WERI-Rb-1 (cell line): ENCODE measurements around the gene PIAS1.

ENCODE experiments used
- DNase-seq: peaks from one replicate; pipeline ENCODE4 v3.0.0-alpha.2; 2020
- H3K27ac ChIP-seq: fragments of 250-450 bp; sonication (Bioruptor Pico); 2 replicates; pipeline ENCODE4 v1.5.1; 2020; ENCODE audit warnings: mild to moderate bottlenecking, moderate library complexity
- H3K27me3 ChIP-seq: fragments of 250-450 bp; sonication (Bioruptor Pico); 2 replicates; pipeline ENCODE4 v1.5.1; 2021; ENCODE audit warnings: mild to moderate bottlenecking, low read depth, moderate library complexity; ENCODE audit not compliant: insufficient read depth, severe bottlenecking
- H3K36me3 ChIP-seq: fragments of 250-450 bp; sonication (Bioruptor Pico); 2 replicates; pipeline ENCODE4 v1.5.1; 2020; ENCODE audit warnings: mild to moderate bottlenecking, moderate library complexity
- H3K4me3 ChIP-seq: 2 replicates; pipeline ENCODE4 v1.5.1; 2011; ENCODE audit warnings: low read depth, mild to moderate bottlenecking, control low read depth, low read length
- H3K9me3 ChIP-seq: fragments of 250-450 bp; sonication (Bioruptor Pico); 2 replicates; pipeline ENCODE4 v1.5.1; 2021; ENCODE audit warnings: mild to moderate bottlenecking, moderate library complexity; ENCODE audit not compliant: severe bottlenecking
- TF ChIP-seq, protein P1 (sequence below): IDR thresholded peaks from 2 replicates; pipeline ENCODE4 v1.5.1; 2011; ENCODE audit warnings: low read depth, mild to moderate bottlenecking, control low read depth, inconsistent platforms, low read length

PIAS1 gene

GRCh38 chr15:68051109-68051508 is 3.0 kb upstream of the PIAS1 start:
- H3K27ac ChIP-seq: no peak overlapping the region
- TF ChIP-seq, protein P1, sequence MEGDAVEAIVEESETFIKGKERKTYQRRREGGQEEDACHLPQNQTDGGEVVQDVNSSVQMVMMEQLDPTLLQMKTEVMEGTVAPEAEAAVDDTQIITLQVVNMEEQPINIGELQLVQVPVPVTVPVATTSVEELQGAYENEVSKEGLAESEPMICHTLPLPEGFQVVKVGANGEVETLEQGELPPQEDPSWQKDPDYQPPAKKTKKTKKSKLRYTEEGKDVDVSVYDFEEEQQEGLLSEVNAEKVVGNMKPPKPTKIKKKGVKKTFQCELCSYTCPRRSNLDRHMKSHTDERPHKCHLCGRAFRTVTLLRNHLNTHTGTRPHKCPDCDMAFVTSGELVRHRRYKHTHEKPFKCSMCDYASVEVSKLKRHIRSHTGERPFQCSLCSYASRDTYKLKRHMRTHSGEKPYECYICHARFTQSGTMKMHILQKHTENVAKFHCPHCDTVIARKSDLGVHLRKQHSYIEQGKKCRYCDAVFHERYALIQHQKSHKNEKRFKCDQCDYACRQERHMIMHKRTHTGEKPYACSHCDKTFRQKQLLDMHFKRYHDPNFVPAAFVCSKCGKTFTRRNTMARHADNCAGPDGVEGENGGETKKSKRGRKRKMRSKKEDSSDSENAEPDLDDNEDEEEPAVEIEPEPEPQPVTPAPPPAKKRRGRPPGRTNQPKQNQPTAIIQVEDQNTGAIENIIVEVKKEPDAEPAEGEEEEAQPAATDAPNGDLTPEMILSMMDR: peak; percentile 20; the same call in 1 of the 2 replicates
- DNase-seq: no peak
- H3K36me3 ChIP-seq: no peaks in the 10 kb centered on the region
- peaks cover 1% of the 10 kb centered on the region for H3K9me3 ChIP-seq
- H3K4me3 ChIP-seq: no peak overlapping the region
- H3K27me3 ChIP-seq: no peaks in the 10 kb centered on the region

GRCh38 chr15:68051907-68052306 is 2.2 kb upstream of the PIAS1 start:
- H3K27me3 ChIP-seq: no peaks in the 10 kb centered on the region
- no peak overlapping the region for H3K27ac ChIP-seq
- TF ChIP-seq, protein P1: no peak
- H3K4me3 ChIP-seq: no peak overlapping the region
- DNase-seq: no peak
- no peaks in the 10 kb centered on the region for H3K36me3 ChIP-seq
- no peaks in the 10 kb centered on the region for H3K9me3 ChIP-seq

DNA sequence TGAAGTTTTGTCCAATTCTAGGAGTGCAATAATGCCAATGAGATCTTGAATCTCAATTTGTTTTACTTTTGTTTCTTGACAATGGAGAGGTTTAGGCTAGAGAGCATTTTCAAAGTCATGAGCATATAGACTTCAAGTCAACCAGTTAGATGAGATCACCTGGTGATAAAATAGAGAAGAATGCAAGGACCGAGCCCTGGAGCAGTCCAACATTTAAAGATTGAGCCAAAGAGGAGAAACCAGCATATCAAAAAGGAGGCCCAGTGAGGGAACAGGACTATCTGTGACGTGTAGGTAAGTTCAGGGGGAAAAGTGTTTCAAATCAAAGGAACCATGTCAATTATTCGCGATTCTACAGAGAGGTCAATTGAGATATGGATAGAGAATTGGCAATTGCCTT is 1.7 kb upstream of the PIAS1 start:
- Histone ChIP-seq H3K9me3 (no peaks in the 10 kb centered on the region), H3K27me3 (no peaks in the 10 kb centered on the region), H3K27ac (no peak overlapping the region), H3K4me3 (no peak overlapping the region), H3K36me3 (no peaks in the 10 kb centered on the region)
- TF ChIP-seq, protein P1: no peak
- DNase-seq: no peak

DNA sequence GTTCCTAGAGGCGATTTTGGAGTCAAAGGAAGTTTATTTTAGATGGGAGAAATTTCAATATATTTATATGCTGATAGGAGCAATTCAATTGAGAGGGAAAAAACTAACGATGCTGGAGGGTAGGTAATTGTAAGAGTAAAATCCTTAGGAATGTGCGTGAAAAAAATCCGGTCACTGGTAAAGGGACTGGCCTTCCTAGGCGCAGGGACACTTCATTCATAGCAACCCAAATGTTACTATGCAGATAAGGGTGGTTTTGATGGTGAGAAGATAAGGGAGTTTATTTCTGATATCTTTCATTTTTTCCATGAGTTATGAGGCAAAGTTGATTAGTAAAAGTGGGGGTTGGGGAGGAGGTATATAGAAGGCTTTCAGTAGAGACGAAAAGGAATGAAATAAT is 1.1 kb upstream of the PIAS1 start:
- no peak for DNase-seq
- TF ChIP-seq, protein P1: no peak
- no peaks in the 10 kb centered on the region for H3K9me3 ChIP-seq
- H3K4me3 ChIP-seq: no peak overlapping the region
- H3K27me3 ChIP-seq: no peaks in the 10 kb centered on the region
- H3K36me3 ChIP-seq: no peaks in the 10 kb centered on the region
- H3K27ac ChIP-seq: no peak overlapping the region; the same call in 1 of the 2 replicates

DNA sequence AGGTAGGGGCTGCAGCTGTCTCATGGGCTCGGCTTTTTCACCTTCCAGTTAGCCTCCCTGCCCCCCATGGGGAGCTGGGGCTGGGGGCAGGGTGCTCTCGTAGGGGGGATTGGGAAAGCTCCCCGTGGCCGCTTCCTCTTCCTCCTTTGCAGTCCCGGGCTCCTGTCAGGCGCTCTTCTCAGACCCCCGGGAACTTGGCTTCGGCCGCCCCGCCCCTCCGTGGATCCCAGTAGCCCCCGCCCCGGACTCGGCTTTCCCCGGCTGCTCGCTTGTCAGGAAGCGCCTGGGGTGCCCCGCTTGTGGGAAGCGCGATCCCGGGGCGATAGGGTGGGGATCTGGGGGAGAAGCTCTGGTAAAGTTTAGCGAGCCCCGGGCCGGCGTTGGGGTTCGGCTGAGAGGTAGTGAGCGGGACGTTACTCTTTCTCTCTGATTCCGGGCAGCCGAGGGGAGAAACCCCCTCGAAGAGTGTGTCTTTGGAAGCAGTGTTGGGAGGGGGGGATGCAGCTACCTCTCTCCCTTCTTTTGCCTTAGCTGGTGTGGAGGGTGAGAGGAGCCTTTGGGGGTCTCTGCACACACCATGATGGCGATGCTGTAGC is 611 bp downstream of the PIAS1 start:
- Histone ChIP-seq H3K9me3 (no peaks in the 10 kb centered on the region), H3K27ac (peak overlapping the region; percentile 96), H3K27me3 (no peaks in the 10 kb centered on the region), H3K4me3 (peak overlapping the region; percentile 72), H3K36me3 (peaks cover 2% of the 10 kb centered on the region)
- DNase-seq: peak; percentile 88
- TF ChIP-seq, protein P1: no peak

GRCh38 chr15:68055224-68055705 is 1.1 kb downstream of the PIAS1 start:
- peaks cover 3% of the 10 kb centered on the region for H3K36me3 ChIP-seq

More at GRCh38 chr15:68055224-68055705, 1.1 kb downstream of the PIAS1 start:
- Histone ChIP-seq H3K9me3 (no peaks in the 10 kb centered on the region), H3K27ac (peak overlapping the region; percentile 96), H3K27me3 (no peaks in the 10 kb centered on the region), H3K4me3 (peak overlapping the region; percentile 72)
- TF ChIP-seq, protein P1: no peak
- peak; percentile 61 for DNase-seq
